Gastrocnemius medialis (tissue), 4 donors: ENCODE results near the gene PPT2. TPM values are rescaled to one million over a fixed set of nuclear protein-coding genes. Genes with fewer than 3 reads are reported as not detected.

Experiments used
- ATAC-seq, 2 donors: fragments of 150-250 bp; one replicate each; pipeline ENCODE4 v1.9.1; 2016
- DNase-seq, 2 donors: peaks; one replicate each; pipeline ENCODE4 v3.0.0-alpha.2; 2019
- H3K27ac ChIP-seq, 4 donors: fragments of 200-600 bp; sonication (generic); 1 replicate in 1 of 4; 2 replicates in 3 of 4; pipeline ENCODE4 v1.5.1; 2016 to 2018; ENCODE audit warnings: mild to moderate bottlenecking in 2 of 4, moderate library complexity in 1 of 4
- H3K27me3 ChIP-seq, 3 donors: fragments of 200-600 bp; sonication (generic) in 2 of 3; 1 replicate in 1 of 3; 2 replicates in 2 of 3; pipeline versions ENCODE4 v1.5.1 to v1.6.0; 2016 to 2019; ENCODE audit warnings: mild to moderate bottlenecking in 1 of 3, moderate library complexity in 1 of 3
- H3K36me3 ChIP-seq, 2 donors: fragments of 200-600 bp; sonication (generic) in 1 of 2; one replicate each; pipeline ENCODE4 v1.5.1; 2017 to 2018
- H3K4me1 ChIP-seq, 2 donors: fragments of 200-600 bp; sonication (generic) in 1 of 2; one replicate each; pipeline ENCODE4 v1.5.1; 2016 to 2017; ENCODE audit warnings: mild to moderate bottlenecking in 2 of 2
- H3K4me3 ChIP-seq, 4 donors: fragments of 200-600 bp; sonication (generic) in 3 of 4; 1 replicate in 1 of 4; 2 replicates in 3 of 4; pipeline ENCODE4 v1.5.1; 2016 to 2019; ENCODE audit warnings: mild to moderate bottlenecking in 2 of 4
- H3K9me3 ChIP-seq, 3 donors: fragments of 200-600 bp; sonication (generic) in 2 of 3; 1 replicate in 1 of 3; 2 replicates in 2 of 3; pipeline ENCODE4 v1.5.1; 2016 to 2019
- POLR2A ChIP-seq, 2 donors: fragments of 450-650 bp; IDR thresholded peaks; one replicate each; pipeline ENCODE4 v1.6.1; 2017; ENCODE audit warnings: antibody characterized with exemption in 2 of 2, mild to moderate bottlenecking in 2 of 2, moderate library complexity in 2 of 2
- in situ Hi-C, 4 donors: fragments of 200-750 bp; cut with MboI; loops; one replicate each; pipeline versions ENCODE4 v1.15.0 to v1.8.0; 2017; ENCODE audit warnings: low sequenced_read_pairs in 4 of 4
- intact Hi-C: fragments of 100-400 bp; cut with DNase I; formaldehyde crosslinking; loops from one replicate; pipeline ENCODE4 v1.15.1; 2023; ENCODE audit warnings: low total_unique reads
- total RNA-seq, 4 donors: library from RNA; depleted of rRNA; stranded (reverse); fragments of >200 nt; gene quantifications; one replicate each; pipeline versions ENCODE4 v1.1.0 to v1.2.3, GENCODE V29; 2016
- TF ChIP-seq, protein P1 (sequence below), 5 experiments: fragments of 450-650 bp in 3 of 5; fragments of 200-600 bp in 2 of 5; sonication (generic) in 2 of 5; IDR thresholded peaks in 4 of 5; conservative IDR thresholded peaks in 1 of 5; 1 replicate in 4 of 5; 2 replicates in 1 of 5; pipeline ENCODE4 v1.5.1; 2016 to 2019; ENCODE audit warnings: antibody characterized with exemption in 5 of 5, mild to moderate bottlenecking in 3 of 5, moderate library complexity in 3 of 5

PPT2 gene
- total RNA-seq, 4 donors from 2014 or later, result 16.2 to 72.7 (median 21.4) TPM

DNA sequence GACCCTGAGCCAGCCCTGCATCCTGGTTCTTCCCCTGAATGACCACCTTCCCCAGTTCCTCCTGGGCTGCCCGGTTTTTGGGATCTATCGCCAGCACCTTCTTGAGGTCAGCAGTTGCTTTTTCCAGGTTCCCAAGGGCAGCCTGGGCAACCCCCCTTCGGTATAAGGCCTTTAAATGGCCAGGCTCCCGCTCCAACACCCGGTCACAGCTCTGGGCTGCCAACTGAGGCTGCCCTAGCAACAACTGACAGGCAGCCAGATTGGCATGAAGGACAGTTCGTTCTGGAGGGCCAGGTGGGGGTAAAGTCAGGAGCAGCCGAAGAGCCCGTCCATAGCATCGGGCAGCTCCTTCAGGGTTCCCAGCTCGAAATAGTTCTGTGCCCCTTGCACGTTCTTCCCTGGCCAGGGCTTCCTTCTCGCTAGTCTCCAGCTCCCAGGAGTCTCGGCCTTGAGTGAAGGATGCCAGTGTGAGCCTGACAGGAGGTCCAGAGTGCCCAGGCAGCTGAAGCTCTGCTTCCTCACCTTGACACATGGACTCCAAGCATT lies 25.1 kb upstream of the PPT2 start:
- no peak for DNase-seq
- H3K27me3 ChIP-seq, result no peaks in the 10 kb centered on the region
- peaks cover 24 to 26% of the 10 kb centered on the region in 2 donors for H3K4me1 ChIP-seq
- intact Hi-C loops, result loop anchor here (1.0 to 5.0 kb wide), 2 partner anchors 66 to 1073 kb away; partner anchors contain the start of genes HSD17B8, RXRB and SLC39A7
- in situ Hi-C loops, result loop anchor here in 3 of 4 donors (5.0 to 25.0 kb wide), 3 partner anchors 63 to 167 kb away; partner anchors contain the start of genes GPSM3 (in 2 of the 3), PBX2 (in 2 of the 3), DXO (in 1 of the 3) and NELFE (in 1 of the 3)
- H3K36me3 ChIP-seq, result peaks cover 0 to 31% of the 10 kb centered on the region in 2 donors
- TF ChIP-seq, protein P1, sequence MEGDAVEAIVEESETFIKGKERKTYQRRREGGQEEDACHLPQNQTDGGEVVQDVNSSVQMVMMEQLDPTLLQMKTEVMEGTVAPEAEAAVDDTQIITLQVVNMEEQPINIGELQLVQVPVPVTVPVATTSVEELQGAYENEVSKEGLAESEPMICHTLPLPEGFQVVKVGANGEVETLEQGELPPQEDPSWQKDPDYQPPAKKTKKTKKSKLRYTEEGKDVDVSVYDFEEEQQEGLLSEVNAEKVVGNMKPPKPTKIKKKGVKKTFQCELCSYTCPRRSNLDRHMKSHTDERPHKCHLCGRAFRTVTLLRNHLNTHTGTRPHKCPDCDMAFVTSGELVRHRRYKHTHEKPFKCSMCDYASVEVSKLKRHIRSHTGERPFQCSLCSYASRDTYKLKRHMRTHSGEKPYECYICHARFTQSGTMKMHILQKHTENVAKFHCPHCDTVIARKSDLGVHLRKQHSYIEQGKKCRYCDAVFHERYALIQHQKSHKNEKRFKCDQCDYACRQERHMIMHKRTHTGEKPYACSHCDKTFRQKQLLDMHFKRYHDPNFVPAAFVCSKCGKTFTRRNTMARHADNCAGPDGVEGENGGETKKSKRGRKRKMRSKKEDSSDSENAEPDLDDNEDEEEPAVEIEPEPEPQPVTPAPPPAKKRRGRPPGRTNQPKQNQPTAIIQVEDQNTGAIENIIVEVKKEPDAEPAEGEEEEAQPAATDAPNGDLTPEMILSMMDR (IDR thresholded peaks at IDR 0.05 in 4 of 5, conservative IDR thresholded peaks at IDR 0.05 in 1 of 5), result no peak
- no peak for TF ChIP-seq POLR2A (IDR thresholded peaks at IDR 0.05)
- H3K27ac ChIP-seq, result peak overlapping the region; percentile 89 to 93 (median 92)
- ATAC-seq, result no peak
- no peaks in the 10 kb centered on the region for H3K9me3 ChIP-seq
- H3K4me3 ChIP-seq, result peak overlapping the region; percentile 75 to 95 (median 88)

DNA sequence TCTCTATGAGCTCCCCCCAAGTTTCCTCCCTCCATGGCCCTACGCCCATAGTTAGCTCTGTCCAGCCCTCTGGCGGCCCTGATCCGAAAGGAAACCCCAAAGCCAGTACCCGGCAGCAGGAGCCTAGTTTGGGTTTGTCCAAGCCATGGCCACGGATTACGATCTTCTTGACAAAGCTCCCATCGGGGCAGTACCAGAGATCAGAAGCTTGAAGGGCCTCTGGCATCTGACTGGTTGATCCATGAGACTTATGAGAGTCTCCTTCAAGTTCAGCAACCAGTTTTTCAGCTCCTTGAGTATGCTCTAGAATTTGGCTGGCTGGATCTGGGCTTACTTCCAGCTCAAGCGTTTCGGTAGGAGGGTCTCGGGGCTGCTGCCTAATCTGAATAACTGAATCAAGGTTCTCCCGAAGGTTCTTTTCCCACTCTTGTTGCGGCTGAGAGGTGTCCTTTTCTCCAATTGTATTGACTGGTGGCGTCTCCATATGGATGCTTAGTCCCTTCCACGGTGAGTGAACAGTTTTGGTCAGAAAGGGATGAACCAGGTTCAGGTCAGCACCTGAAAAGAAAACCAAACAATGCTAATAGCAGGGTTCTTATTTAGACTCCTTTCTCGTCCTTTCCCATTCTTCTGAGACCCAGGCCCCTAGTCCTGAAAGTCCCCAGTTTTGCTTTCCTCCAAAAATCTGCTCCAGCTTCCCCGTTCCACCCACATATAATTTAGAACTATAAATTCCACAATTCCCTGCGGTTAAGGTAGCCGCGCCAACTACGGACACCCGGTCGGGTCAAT lies 24.4 kb upstream of the PPT2 start:
- Histone ChIP-seq H3K27me3 (no peaks in the 10 kb centered on the region), H3K9me3 (no peaks in the 10 kb centered on the region), H3K36me3 (peaks cover 0 to 24% of the 10 kb centered on the region in 2 donors), H3K27ac (peak overlapping the region; percentile 89 to 93 (median 92)), H3K4me1 (peaks cover 24 to 26% of the 10 kb centered on the region in 2 donors), H3K4me3 (peak overlapping the region; percentile 75 to 95 (median 88))
- no peak for TF ChIP-seq POLR2A (IDR thresholded peaks at IDR 0.05)
- TF ChIP-seq, protein P1 (IDR thresholded peaks at IDR 0.05 in 4 of 5, conservative IDR thresholded peaks at IDR 0.05 in 1 of 5), result no peak
- intact Hi-C loops (loop anchor here (1.0 to 5.0 kb wide), 4 partner anchors 23 to 1073 kb away; partner anchors contain the start of genes AGPAT1, HSD17B8, PRRC2A and RXRB), in situ Hi-C loops (loop anchor here in 3 of 4 donors (5.0 to 25.0 kb wide), 3 partner anchors 63 to 167 kb away; partner anchors contain the start of genes GPSM3 (in 2 of the 3), PBX2 (in 2 of the 3), DXO (in 1 of the 3) and NELFE (in 1 of the 3))
- ATAC-seq, result peak; percentile 32 to 43
- no peak for DNase-seq

- H3K9me3 ChIP-seq, result no peaks in the 10 kb centered on the region
- no peak overlapping the region for H3K27ac ChIP-seq
- H3K4me1 ChIP-seq, result peaks cover 23 to 26% of the 10 kb centered on the region in 2 donors
- DNase-seq, result no peak
- no peaks in the 10 kb centered on the region for H3K27me3 ChIP-seq
- H3K36me3 ChIP-seq, result peaks cover 0 to 4% of the 10 kb centered on the region in 2 donors
- H3K4me3 ChIP-seq, result no peak overlapping the region
- in situ Hi-C loops (loop anchor here in 1 of 4 donors (25.0 kb wide), 1 partner anchor 169 kb away; the partner anchor contains the start of genes DXO, NELFE and SKIC2), intact Hi-C loops (loop anchor here (2.0 kb wide), 1 partner anchor 21 kb away; no protein-coding TSS in a partner anchor)
- ATAC-seq, result no peak
- TF ChIP-seq, protein P1 (IDR thresholded peaks at IDR 0.05 in 4 of 5, conservative IDR thresholded peaks at IDR 0.05 in 1 of 5), result no peak
- TF ChIP-seq POLR2A (IDR thresholded peaks at IDR 0.05), result no peak
These were observed 22.4 kb upstream of the PPT2 start for GRCh38 chr6:32131439-32131948.

- TF ChIP-seq POLR2A (IDR thresholded peaks at IDR 0.05), result no peak
- TF ChIP-seq, protein P1 (IDR thresholded peaks at IDR 0.05 in 4 of 5, conservative IDR thresholded peaks at IDR 0.05 in 1 of 5), result no peak
- Histone ChIP-seq H3K36me3 (no peaks in the 10 kb centered on the region), H3K4me3 (no peak overlapping the region), H3K4me1 (peaks cover 17 to 21% of the 10 kb centered on the region in 2 donors), H3K9me3 (no peaks in the 10 kb centered on the region), H3K27me3 (no peaks in the 10 kb centered on the region), H3K27ac (no peak overlapping the region)
- DNase-seq (no peak), ATAC-seq (no peak)
- intact Hi-C loops, result no loop called here
- in situ Hi-C loops, result loop anchor here in 1 of 4 donors (25.0 kb wide), 1 partner anchor 170 kb away; the partner anchor contains the start of genes DXO, NELFE and SKIC2
These were observed 21.8 kb upstream of the PPT2 start for GRCh38 chr6:32132110-32132509.
